22Rv1 (cell line): ENCODE data around the gene KLHL29.

Experiments
- CTCF ChIP-seq: fragments of 450-650 bp; IDR thresholded peaks from 2 replicates; pipeline ENCODE4 v1.5.1; 2017; ENCODE audit warnings: mild to moderate bottlenecking
- ZFX ChIP-seq: fragments of 450-650 bp; IDR thresholded peaks from 2 replicates; pipeline ENCODE4 v1.6.1; 2017; ENCODE audit warnings: antibody characterized with exemption, borderline replicate concordance

GRCh38 chr2:23375448-23375847 is 9.5 kb upstream of the KLHL29 start:
- TF ChIP-seq CTCF (no peak), ZFX (no peak)
